Activated effector memory CD4-positive, alpha-beta T cell treated with Interleukin-2 at 50 U/mL for 16 hours (primary cell): ENCODE data around the gene FAM199X.
"Not testable (repeated sequence)": the region's sequence is repeated elsewhere in the genome, so short reads cannot be mapped to it uniquely, and the experiment has no call there.

ENCODE experiments used
- DNase-seq: peaks from one replicate; pipeline ENCODE4 v3.0.0-alpha.2; 2020

The FAM199X gene

DNA sequence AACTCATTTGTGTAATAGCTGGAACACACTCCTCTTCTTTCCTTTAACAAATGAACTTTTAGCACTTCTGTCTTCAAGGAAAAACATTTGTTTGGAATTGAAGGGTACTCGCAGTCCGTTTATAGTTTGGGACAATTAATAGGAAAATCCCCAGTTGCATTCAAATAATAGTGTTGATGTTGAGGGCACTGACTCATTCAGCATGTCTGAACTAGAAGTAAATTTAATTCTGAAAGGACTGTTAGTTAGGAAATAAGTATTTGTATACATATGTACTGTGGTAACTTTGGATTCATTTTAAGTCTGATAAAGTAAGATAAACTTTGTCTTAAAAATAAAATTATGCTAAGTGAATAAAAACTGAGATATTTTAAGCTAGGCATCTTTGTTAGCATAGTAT is 27.2 kb downstream of the FAM199X start:
- no peak for DNase-seq

DNA sequence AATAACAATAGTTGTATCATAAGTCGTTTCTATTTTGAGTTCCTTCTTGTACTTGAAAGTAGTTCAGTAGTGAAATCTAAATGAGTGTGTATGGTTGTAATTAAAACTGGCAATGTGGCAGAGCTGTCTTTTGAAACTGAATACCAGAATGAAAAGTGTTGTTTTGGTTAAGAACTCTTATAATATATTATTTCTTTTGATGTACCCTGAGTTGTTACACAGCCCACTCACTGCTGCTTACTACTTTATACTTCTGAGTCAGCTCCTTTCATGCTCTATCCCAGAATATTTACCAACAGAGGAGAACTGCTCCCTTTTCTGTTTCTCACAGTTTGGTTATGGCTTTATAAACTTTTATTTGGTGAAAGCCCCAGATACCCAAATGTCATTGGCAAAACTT is 28.8 kb downstream of the FAM199X start:
- no peak for DNase-seq

GRCh38 chrX:104195489-104196084 is 29.3 kb downstream of the FAM199X start:
- DNase-seq = no peak

DNA sequence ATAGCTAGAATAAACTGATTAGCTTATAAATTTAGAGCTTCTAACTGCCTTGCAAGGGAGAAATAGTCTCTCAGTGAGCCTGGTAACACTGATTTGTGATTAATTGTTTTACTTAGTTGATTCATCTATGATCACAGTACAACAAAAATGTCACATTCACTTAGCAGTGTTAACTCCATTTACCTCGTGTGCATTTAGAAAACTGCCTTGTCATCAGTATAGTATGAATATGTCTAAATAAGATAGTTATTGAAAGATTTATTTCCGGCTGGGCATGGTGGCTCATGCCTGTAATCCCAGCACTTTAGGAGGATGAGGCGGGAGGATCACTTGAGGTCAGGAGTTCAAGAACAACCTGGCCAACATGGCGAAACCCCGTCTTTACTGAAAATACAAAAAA is 39.3 kb downstream of the FAM199X start:
- DNase-seq = no peak

DNA sequence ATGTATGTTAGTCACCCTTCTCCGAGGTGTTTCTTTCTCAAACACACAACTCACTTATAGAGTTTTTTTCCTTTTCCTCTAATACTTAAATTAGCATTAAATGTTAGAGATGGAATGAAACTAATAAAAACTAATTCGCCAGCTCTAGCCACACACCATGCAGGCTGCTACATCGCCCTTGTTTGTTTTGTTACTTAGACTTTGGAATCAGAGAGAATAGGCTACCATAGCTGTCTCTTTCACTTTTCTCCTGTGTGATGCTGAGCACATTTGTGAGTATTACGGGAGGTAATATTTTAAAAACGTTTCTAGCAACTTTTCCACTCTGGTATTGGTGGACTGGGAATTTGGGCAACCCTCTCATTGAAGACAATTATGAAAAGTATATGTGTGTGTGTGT is 44.9 kb downstream of the FAM199X start:
- no peak for DNase-seq

DNA sequence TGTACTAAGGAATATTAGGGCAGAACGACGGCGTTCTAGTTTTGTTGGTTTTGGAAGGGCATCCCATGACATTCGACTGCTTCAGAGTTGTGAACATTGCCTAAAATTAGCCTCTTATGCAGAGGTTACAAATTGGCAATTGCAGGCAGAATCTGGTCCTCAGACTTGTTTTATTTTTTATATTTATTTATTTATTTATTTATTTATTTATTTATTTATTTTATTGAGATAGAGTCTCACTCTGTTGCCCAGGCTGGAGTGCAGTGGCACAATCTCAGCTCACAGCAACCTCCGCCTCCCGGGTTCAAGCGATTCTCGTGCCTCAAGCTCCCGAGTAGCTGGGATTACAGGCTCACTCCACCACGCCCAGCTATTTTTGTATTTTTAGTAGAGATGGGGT is 63.8 kb downstream of the FAM199X start:
- not testable (repeated sequence) for DNase-seq
